ENCODE results near the gene PARP6. TPM values are rescaled to one million over a fixed set of nuclear protein-coding genes. Genes with fewer than 3 reads are reported as not detected.

Gene PARP6
- polyA plus RNA-seq, 1 of the 3 experiments (the other 2 are of a cell fraction), result 57.7 TPM

DNA sequence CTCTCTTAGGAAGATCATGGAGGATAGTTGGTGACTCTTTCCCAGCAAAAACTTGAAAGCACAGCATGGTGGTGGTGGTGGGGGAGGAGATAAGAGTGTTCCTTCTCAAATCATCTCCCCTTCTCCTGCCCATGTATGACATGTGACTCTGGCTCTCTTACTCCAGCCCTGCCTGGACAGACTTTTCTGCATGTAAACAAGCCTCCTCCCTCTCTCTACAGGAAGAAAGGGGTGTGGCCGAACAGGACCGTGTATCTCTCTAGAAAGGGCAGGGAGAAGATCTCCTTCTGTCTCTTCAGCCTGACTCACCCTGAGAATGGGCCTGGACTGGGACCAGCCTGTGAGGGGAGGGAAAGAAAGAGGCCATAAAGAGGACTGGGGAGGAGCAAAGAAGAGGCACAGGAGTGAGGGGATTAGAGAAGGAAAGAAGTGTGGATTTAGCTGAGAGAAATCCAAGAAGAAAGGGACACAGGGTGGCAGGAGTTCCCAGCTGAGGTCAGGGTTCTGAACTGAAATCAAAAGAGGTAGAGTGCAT, 46.1 kb upstream of the PARP6 start:
- DNase-seq, result no peak
- Histone ChIP-seq H3F3A (replicated peaks; ENCODE audit: insufficient read depth) (peaks cover 9% of the 10 kb centered on the region), H3K4me2 (no peak overlapping the region), H3K4me3 (ENCODE audit: low read depth in 2 of 2, low read length in 1 of 2) (no peak overlapping the region), H4K20me1 (ENCODE audit: insufficient read depth) (no peaks in the 10 kb centered on the region), H2AFZ (ENCODE audit: low read depth) (no peak overlapping the region), H3K9me3 (peaks cover 2% of the 10 kb centered on the region; the same call in 1 of the 2 replicates), H3K9me2 (no peaks in the 10 kb centered on the region), H3K36me3 (replicated peaks in 1 of 2; ENCODE audit: control insufficient read depth in 1 of 2, insufficient read depth in 2 of 2, low read length in 1 of 2) (peaks cover 0 to 2% of the 10 kb centered on the region in 2 experiments), H3K79me2 (ENCODE audit: insufficient read depth) (no peaks in the 10 kb centered on the region), H3K27me3 (ENCODE audit: insufficient read depth) (peaks cover 4% of the 10 kb centered on the region; the same call in 1 of the 2 replicates), H3K27ac (ENCODE audit: low read depth in 2 of 2, low read length in 1 of 2) (no peak overlapping the region), H3K9ac (no peak overlapping the region), H3K4me1 (ENCODE audit: control insufficient read depth in 1 of 2, insufficient read depth in 2 of 2, low read depth in 1 of 2, low read length in 1 of 2) (peaks cover 2 to 24% of the 10 kb centered on the region in 2 experiments; a peak in 1 of 4 replicates)
- WGBS (ENCODE audit: low lambda C conversion rate), result 44% methylated on average over 2 of the region's 2 CpGs
- TF ChIP-seq EP300 (IDR thresholded peaks at IDR 0.05; ENCODE audit: borderline replicate concordance in 1 of 2, low read depth in 1 of 2, low read length in 1 of 2), result no peak
- no peak for TF ChIP-seq RXRA (IDR thresholded peaks at IDR 0.05; ENCODE audit: borderline replicate concordance, low read depth)
- no peak for TF ChIP-seq RCOR1 (IDR thresholded peaks at IDR 0.05; ENCODE audit: low read length)
- no peak for TF ChIP-seq FOXM1 (IDR thresholded peaks at IDR 0.05; ENCODE audit: low read depth)
- TF ChIP-seq EZH2phosphoT487 (IDR thresholded peaks at IDR 0.05; ENCODE audit: borderline replicate concordance, low read depth), result no peak
- TF ChIP-seq, protein P1, sequence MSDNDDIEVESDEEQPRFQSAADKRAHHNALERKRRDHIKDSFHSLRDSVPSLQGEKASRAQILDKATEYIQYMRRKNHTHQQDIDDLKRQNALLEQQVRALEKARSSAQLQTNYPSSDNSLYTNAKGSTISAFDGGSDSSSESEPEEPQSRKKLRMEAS (IDR thresholded peaks at IDR 0.05; ENCODE audit: low read depth), result no peak
- no peak for TF ChIP-seq CHD2 (IDR thresholded peaks at IDR 0.05; ENCODE audit: low read length, partially characterized antibody)
- no peak for TF ChIP-seq TCF12 (IDR thresholded peaks at IDR 0.05)
- TF ChIP-seq GATA2 (CRISPR knock-in tag; IDR thresholded peaks at IDR 0.05), result no peak
- no peak for TF ChIP-seq TEAD4 (IDR thresholded peaks at IDR 0.05; ENCODE audit: borderline replicate concordance, insufficient read depth)
- no peak for TF ChIP-seq PBX3 (IDR thresholded peaks at IDR 0.05)
- no peak for TF ChIP-seq MEF2A (IDR thresholded peaks at IDR 0.05; ENCODE audit: borderline replicate concordance, low read depth)
- TF ChIP-seq YY1 (IDR thresholded peaks at IDR 0.05; ENCODE audit: low read depth), result no peak
- TF ChIP-seq, protein P2, sequence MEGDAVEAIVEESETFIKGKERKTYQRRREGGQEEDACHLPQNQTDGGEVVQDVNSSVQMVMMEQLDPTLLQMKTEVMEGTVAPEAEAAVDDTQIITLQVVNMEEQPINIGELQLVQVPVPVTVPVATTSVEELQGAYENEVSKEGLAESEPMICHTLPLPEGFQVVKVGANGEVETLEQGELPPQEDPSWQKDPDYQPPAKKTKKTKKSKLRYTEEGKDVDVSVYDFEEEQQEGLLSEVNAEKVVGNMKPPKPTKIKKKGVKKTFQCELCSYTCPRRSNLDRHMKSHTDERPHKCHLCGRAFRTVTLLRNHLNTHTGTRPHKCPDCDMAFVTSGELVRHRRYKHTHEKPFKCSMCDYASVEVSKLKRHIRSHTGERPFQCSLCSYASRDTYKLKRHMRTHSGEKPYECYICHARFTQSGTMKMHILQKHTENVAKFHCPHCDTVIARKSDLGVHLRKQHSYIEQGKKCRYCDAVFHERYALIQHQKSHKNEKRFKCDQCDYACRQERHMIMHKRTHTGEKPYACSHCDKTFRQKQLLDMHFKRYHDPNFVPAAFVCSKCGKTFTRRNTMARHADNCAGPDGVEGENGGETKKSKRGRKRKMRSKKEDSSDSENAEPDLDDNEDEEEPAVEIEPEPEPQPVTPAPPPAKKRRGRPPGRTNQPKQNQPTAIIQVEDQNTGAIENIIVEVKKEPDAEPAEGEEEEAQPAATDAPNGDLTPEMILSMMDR (IDR thresholded peaks at IDR 0.05), result no peak
- TF ChIP-seq NFIC (IDR thresholded peaks at IDR 0.05; ENCODE audit: borderline replicate concordance), result no peak
- no peak for TF ChIP-seq TAF1 (IDR thresholded peaks at IDR 0.05; ENCODE audit: borderline replicate concordance, low read depth, low read length)
- no peak for TF ChIP-seq FOXJ3 (CRISPR knock-in tag; IDR thresholded peaks at IDR 0.05)
- TF ChIP-seq NRF1 (IDR thresholded peaks at IDR 0.05; ENCODE audit: low read depth, low read length), result no peak
- CTCF ChIA-PET, result interaction anchor here (1.1 kb wide), 1 partner anchor 42 kb away, joined by 3 read pairs; no protein-coding TSS in a partner anchor
- POLR2A ChIA-PET, result interaction anchor here (0.7 kb wide), 1 partner anchor 11 kb away, joined by 3 read pairs; no protein-coding TSS in a partner anchor

Measured in SK-N-SH (cell line).